Measurements from ENCODE around the gene MAB21L4.

The MAB21L4 gene

DNA sequence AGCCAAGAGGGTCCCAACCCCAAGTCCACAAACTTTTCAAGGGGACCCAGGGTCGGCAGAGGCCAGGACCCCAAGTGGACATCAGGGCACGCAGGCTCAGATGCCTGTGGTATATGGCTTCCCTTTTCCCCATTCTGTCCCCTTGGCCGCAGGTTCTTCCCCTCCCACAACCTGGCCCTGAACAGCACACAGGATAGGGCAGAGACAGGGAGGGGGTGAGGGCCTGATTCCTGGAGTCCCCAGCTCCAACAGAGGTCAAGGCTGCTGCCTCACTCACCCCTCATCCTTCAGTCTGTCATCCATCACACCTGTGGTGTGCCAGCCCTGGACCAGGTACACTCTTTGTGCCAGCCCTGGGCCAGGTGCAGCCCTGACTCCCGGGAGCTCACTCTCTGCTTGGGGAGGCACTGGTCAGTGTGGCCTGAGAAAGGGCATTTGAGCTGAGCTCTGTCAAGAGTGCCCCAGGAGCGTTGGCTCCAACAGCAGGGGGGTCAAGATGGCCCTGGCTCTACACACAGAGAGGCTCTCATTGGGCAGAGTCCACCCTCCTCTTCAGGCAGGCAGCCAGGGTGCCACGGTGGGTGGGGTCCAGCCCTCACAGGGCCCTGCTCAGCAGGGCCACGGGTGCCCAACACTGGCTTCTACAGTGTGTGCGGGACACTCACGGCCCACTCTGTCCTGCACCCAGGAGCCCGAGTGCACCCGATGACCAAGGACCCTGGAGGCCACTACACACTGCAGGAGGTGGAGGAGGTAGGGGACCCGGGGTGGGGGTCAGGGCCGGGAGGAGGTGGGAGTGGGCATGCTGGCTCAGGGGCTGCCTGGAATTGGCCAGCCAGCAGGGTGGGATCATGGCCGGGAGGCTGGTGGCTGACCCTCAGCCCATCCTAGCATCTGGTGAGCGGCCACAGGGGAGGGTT lies 25.7 kb downstream of the MAB21L4 start:
- Histone ChIP-seq H3K4me2 (ENCODE audit: low read length, poor library complexity, severe bottlenecking) (no peak overlapping the region), H3K36me3 (ENCODE audit: control insufficient read depth in 1 of 2, insufficient read depth in 2 of 2, low read depth in 1 of 2, low read length in 2 of 2) (no peaks in the 10 kb centered on the region)
- WGBS, result 79% methylated on average over 14 of the region's 15 CpGs

DNA sequence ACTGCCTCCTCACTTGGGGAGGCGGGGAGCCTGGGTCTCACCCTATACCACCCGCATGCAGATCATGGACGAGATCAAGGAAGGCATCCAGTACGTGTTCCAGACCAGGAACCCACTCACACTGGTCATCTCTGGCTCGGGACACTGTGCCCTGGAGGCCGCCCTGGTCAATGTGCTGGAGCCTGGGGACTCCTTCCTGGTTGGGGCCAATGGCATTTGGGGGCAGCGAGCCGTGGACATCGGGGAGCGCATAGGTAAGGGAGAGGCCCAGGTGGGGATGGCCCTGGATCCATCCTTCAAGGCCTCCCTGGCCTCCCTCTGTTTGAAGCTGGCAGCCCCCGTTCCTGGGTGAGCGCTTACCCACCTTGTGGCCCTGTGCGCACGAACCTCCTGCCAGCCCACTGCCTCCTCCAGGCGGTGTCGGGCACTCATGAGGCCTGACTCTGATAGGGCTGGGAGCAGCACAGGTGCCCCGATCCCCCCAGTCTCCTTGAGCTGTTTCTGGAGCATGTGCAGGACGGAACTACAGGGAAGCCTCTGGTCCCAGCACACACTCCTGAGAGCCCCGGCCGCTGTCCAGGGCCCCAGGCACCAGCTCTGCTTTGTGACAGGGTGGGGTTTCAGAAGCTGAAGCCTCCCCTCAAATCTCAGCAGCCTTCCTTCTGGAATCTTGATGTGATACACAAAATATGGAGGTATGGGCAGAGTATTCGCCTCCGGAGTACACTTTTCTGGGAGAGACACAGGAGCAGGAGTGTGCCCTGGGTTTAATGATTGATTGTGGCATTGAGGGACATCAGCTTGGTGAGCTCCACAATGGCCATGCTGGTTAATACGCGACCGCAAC lies 26.6 kb downstream of the MAB21L4 start:
- Histone ChIP-seq H3K9me3 (ENCODE audit: control insufficient read depth, low read length) (no peaks in the 10 kb centered on the region), H2BK15ac (ENCODE audit: low read depth, poor library complexity, severe bottlenecking) (no peak overlapping the region), H3K4me3 (ENCODE audit: insufficient read depth in 1 of 2, low read depth in 1 of 2, low read length in 2 of 2) (no peak overlapping the region), H3K4me1 (ENCODE audit: control insufficient read depth, insufficient read depth, low read depth, low read length) (no peaks in the 10 kb centered on the region), H2BK5ac (ENCODE audit: low read depth, low read length, poor library complexity, severe bottlenecking) (no peak overlapping the region), H3K4ac (ENCODE audit: low read depth in 1 of 2, low read length in 2 of 2) (no peak overlapping the region), H3K18ac (ENCODE audit: low read depth in 1 of 2, low read length in 2 of 2) (no peak overlapping the region), H4K91ac (ENCODE audit: low read length) (no peak overlapping the region), H4K8ac (ENCODE audit: low read length) (no peak overlapping the region), H3K79me1 (replicated peaks; ENCODE audit: low read length, poor library complexity, severe bottlenecking) (no peaks in the 10 kb centered on the region), H3K9ac (ENCODE audit: low read length) (no peak overlapping the region), H2AK5ac (ENCODE audit: low read length, severe bottlenecking) (no peak overlapping the region), H3K36me3 (ENCODE audit: control insufficient read depth in 1 of 2, insufficient read depth in 2 of 2, low read depth in 1 of 2, low read length in 2 of 2) (no peaks in the 10 kb centered on the region), H3K14ac (ENCODE audit: low read length in 2 of 2) (no peak overlapping the region), H2BK12ac (ENCODE audit: low read length in 2 of 2) (no peak overlapping the region), H3K27me3 (ENCODE audit: control insufficient read depth in 1 of 2, insufficient read depth in 1 of 2, low read length in 2 of 2) (peaks cover 30 to 79% of the 10 kb centered on the region in 2 experiments), H3K23ac (ENCODE audit: low read length in 2 of 2) (no peak overlapping the region), H2BK120ac (ENCODE audit: low read depth, low read length) (no peak overlapping the region), H3K27ac (ENCODE audit: low read length, poor library complexity, severe bottlenecking) (no peak overlapping the region), H3K4me2 (ENCODE audit: low read length, poor library complexity, severe bottlenecking) (no peak overlapping the region), H2AFZ (ENCODE audit: low read depth, low read length) (no peak overlapping the region)
- 83% methylated on average over 25 of the region's 25 CpGs for WGBS
- DNase-seq, result no peak

More for the DNA sequence above, 25.7 kb downstream of the MAB21L4 start:
- H2BK5ac ChIP-seq (ENCODE audit: low read depth, low read length, poor library complexity, severe bottlenecking), result no peak overlapping the region
- H2AK5ac ChIP-seq (ENCODE audit: low read length, severe bottlenecking), result no peak overlapping the region
- H3K14ac ChIP-seq (ENCODE audit: low read length in 2 of 2), result no peak overlapping the region
- H2BK15ac ChIP-seq (ENCODE audit: low read depth, poor library complexity, severe bottlenecking), result no peak overlapping the region
- H3K23ac ChIP-seq (ENCODE audit: low read length in 2 of 2), result no peak overlapping the region
- no peaks in the 10 kb centered on the region for H3K9me3 ChIP-seq (ENCODE audit: control insufficient read depth, low read length)
- H3K18ac ChIP-seq (ENCODE audit: low read depth in 1 of 2, low read length in 2 of 2), result no peak overlapping the region
- H3K27ac ChIP-seq (ENCODE audit: low read length, poor library complexity, severe bottlenecking), result no peak overlapping the region
- H3K79me1 ChIP-seq (replicated peaks; ENCODE audit: low read length, poor library complexity, severe bottlenecking), result no peaks in the 10 kb centered on the region
- H4K91ac ChIP-seq (ENCODE audit: low read length), result no peak overlapping the region
- H3K9ac ChIP-seq (ENCODE audit: low read length), result no peak overlapping the region
- H3K27me3 ChIP-seq (ENCODE audit: control insufficient read depth in 1 of 2, insufficient read depth in 1 of 2, low read length in 2 of 2), result peaks cover 27 to 81% of the 10 kb centered on the region in 2 experiments
- H2AFZ ChIP-seq (ENCODE audit: low read depth, low read length), result no peak overlapping the region
- H3K4ac ChIP-seq (ENCODE audit: low read depth in 1 of 2, low read length in 2 of 2), result no peak overlapping the region
- no peak overlapping the region for H3K4me3 ChIP-seq (ENCODE audit: insufficient read depth in 1 of 2, low read depth in 1 of 2, low read length in 2 of 2)
- H2BK12ac ChIP-seq (ENCODE audit: low read length in 2 of 2), result no peak overlapping the region
- no peak for DNase-seq
- no peak overlapping the region for H2BK120ac ChIP-seq (ENCODE audit: low read depth, low read length)
- no peak overlapping the region for H4K8ac ChIP-seq (ENCODE audit: low read length)
- H3K4me1 ChIP-seq (ENCODE audit: control insufficient read depth, insufficient read depth, low read depth, low read length), result peaks cover 3% of the 10 kb centered on the region

DNA sequence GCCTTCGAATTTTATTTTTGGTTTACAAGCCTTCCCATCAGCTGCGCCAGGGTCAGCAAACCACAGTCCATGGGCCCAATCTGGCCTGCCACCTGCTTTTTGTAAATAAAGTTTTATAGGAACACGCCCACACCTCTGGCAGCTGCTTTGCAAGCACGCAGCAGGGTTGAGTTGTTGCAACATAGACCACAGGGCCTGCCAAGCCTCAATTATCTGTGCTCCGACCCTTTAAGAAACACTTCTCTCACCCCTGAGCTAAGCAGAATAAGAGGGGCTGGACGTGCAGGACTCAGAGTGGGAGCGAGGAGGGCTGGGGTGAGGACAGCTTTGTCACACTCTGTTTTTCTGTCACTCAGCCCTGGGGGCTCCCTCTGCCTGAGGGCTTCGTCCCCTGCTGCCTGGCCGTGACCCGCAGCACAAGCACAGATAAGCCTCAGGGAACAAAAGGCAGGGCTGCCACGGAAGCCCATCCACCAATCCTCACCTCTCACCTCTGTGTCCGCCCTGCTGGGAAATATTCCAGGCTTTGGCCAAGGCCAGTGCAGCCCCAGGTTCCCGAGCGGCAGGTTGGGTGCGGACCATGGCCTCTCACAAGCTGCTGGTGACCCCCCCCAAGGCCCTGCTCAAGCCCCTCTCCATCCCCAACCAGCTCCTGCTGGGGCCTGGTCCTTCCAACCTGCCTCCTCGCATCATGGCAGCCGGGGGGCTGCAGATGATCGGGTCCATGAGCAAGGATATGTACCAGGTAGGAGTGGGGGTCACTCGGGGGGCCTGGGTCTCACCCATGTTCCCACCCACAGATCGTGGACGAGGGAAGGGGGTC lies 27.5 kb downstream of the MAB21L4 start, which contains the start of gene AGXT:
AGXT (plus strand) TSS at position 539 of the 823 bp plus-strand sequence; CDS start at position 581, 42 bp downstream.
- Histone ChIP-seq H2AFZ (ENCODE audit: low read depth, low read length) (no peak within 1 kb of the TSS), H2BK15ac (ENCODE audit: low read depth, poor library complexity, severe bottlenecking) (no peak within 1 kb of the TSS), H3K27me3 (ENCODE audit: control insufficient read depth in 1 of 2, insufficient read depth in 1 of 2, low read length in 2 of 2) (peaks cover 39 to 81% of the 10 kb centered on the region in 2 experiments), H3K36me3 (ENCODE audit: control insufficient read depth in 1 of 2, insufficient read depth in 2 of 2, low read depth in 1 of 2, low read length in 2 of 2) (no peaks in the 10 kb centered on the region), H3K27ac (ENCODE audit: low read length, poor library complexity, severe bottlenecking) (no peak within 1 kb of the TSS), H3K18ac (ENCODE audit: low read depth in 1 of 2, low read length in 2 of 2) (no peak within 1 kb of the TSS), H4K91ac (ENCODE audit: low read length) (no peak within 1 kb of the TSS), H4K8ac (ENCODE audit: low read length) (no peak within 1 kb of the TSS), H2BK12ac (ENCODE audit: low read length in 2 of 2) (no peak within 1 kb of the TSS), H3K4ac (ENCODE audit: low read depth in 1 of 2, low read length in 2 of 2) (no peak within 1 kb of the TSS), H2AK5ac (ENCODE audit: low read length, severe bottlenecking) (no peak within 1 kb of the TSS), H3K4me1 (ENCODE audit: control insufficient read depth, insufficient read depth, low read depth, low read length) (no peaks in the 10 kb centered on the region), H3K79me1 (replicated peaks; ENCODE audit: low read length, poor library complexity, severe bottlenecking) (no peaks in the 10 kb centered on the region), H3K9me3 (ENCODE audit: control insufficient read depth, low read length) (no peaks in the 10 kb centered on the region), H2BK120ac (ENCODE audit: low read depth, low read length) (no peak within 1 kb of the TSS), H3K4me2 (ENCODE audit: low read length, poor library complexity, severe bottlenecking) (no peak within 1 kb of the TSS), H3K23ac (ENCODE audit: low read length in 2 of 2) (no peak within 1 kb of the TSS), H3K9ac (ENCODE audit: low read length) (no peak within 1 kb of the TSS), H2BK5ac (ENCODE audit: low read depth, low read length, poor library complexity, severe bottlenecking) (no peak within 1 kb of the TSS), H3K4me3 (ENCODE audit: insufficient read depth in 1 of 2, low read depth in 1 of 2, low read length in 2 of 2) (no peak within 1 kb of the TSS), H3K14ac (ENCODE audit: low read length in 2 of 2) (no peak within 1 kb of the TSS)
- 72% methylated on average over 21 of the region's 21 CpGs for WGBS
- DNase-seq, result no peak
